ENCODE measurements around the gene ACKR2. TPM values are rescaled to one million over a fixed set of nuclear protein-coding genes. Genes with fewer than 3 reads are reported as not detected.

Gene ACKR2
- total RNA-seq, 6 experiments from 2014 or later = 0.09 to 0.10 (median 0.10) TPM; not detected in 3

DNA sequence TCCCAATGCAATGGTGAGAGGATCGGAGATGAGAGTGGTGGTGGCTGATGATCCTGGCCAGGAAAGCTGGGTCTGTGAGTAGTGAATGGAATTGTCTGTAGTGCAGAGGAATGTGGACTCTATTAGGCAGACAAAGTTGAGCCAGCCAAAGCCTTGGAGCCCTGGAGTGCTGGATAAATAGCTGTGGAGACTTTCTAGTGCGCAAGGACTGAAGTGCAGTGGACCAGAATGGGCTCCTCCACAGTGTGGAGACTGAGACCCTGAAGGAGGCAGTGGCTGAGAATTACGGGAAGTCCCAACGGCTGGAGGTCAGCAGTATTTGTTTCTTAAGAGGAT, 97.6 kb downstream of the ACKR2 start:
- H3K36me3 Mint-ChIP-seq (ENCODE audit: low read depth) = 0 out of 2 replicates have a peak, but pooled peaks cover 6% of the 10 kb centered on the region
- H3K27ac Mint-ChIP-seq = no peak overlapping the region
- peaks cover 36% of the 10 kb centered on the region for H3K27me3 Mint-ChIP-seq (ENCODE audit: insufficient read depth)
- TF ChIP-seq, protein P1, sequence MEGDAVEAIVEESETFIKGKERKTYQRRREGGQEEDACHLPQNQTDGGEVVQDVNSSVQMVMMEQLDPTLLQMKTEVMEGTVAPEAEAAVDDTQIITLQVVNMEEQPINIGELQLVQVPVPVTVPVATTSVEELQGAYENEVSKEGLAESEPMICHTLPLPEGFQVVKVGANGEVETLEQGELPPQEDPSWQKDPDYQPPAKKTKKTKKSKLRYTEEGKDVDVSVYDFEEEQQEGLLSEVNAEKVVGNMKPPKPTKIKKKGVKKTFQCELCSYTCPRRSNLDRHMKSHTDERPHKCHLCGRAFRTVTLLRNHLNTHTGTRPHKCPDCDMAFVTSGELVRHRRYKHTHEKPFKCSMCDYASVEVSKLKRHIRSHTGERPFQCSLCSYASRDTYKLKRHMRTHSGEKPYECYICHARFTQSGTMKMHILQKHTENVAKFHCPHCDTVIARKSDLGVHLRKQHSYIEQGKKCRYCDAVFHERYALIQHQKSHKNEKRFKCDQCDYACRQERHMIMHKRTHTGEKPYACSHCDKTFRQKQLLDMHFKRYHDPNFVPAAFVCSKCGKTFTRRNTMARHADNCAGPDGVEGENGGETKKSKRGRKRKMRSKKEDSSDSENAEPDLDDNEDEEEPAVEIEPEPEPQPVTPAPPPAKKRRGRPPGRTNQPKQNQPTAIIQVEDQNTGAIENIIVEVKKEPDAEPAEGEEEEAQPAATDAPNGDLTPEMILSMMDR (IDR thresholded peaks at IDR 0.05) = no peak
- H3K9me3 Mint-ChIP-seq = no peaks in the 10 kb centered on the region; the same call in 1 of the 2 replicates
- peak overlapping the region; percentile 60; the same call in 1 of the 2 replicates for H3K4me3 Mint-ChIP-seq
- H3K4me1 Mint-ChIP-seq (ENCODE audit: low read depth) = no peaks in the 10 kb centered on the region
- no peak for DNase-seq

DNA sequence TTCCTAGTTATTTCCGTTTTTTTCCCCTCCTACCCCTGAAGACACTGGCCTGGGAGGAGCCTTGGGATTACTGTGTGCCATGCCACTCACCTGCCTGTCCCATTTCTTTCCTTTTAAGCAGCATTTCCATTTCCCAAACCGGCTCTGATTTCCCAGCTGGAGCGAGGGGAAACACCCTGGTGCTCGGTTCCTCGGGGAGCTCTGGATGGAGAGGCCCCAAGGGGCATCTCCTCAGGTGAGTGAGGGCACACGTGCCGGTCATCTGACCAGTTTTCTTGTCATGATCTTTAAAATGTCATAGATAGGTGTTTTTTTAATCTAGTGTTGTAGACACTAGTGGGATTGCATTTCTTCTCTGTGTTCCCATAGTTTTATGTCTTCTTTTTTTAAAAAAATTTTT, 99.4 kb downstream of the ACKR2 start:
- peaks cover 13% of the 10 kb centered on the region; the same call in 1 of the 2 replicates for H3K36me3 Mint-ChIP-seq (ENCODE audit: low read depth)
- no peaks in the 10 kb centered on the region for H3K4me1 Mint-ChIP-seq (ENCODE audit: low read depth)
- H3K27ac Mint-ChIP-seq = no peak overlapping the region
- DNase-seq = no peak
- TF ChIP-seq, protein P1 (IDR thresholded peaks at IDR 0.05) = no peak
- H3K4me3 Mint-ChIP-seq = no peak overlapping the region
- peaks cover 32% of the 10 kb centered on the region for H3K27me3 Mint-ChIP-seq (ENCODE audit: insufficient read depth)
- H3K9me3 Mint-ChIP-seq = peaks cover 10% of the 10 kb centered on the region

DNA sequence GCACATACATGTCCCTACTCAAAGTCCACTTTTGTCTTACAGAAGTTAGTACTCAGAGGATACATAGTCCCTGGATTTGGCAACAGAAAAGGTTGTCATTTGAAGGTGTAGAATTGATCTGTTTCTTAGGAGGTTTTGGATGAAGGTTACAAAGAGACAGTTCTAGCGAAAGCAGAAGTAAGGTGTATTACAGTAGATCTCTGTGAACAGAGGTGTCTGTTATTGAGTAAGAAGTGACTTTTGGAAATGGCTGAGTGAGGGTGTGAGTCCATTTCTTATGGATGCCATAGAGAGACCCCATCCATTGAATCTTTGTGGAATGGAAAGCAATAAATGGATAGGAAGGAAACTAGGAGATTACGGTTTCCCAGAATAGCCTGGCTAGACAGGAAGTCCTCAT, 102.3 kb downstream of the ACKR2 start:
- Mint-ChIP-seq H3K4me1 (ENCODE audit: low read depth) (no peaks in the 10 kb centered on the region), H3K36me3 (ENCODE audit: low read depth) (peaks cover 29% of the 10 kb centered on the region), H3K9me3 (peaks cover 34% of the 10 kb centered on the region), H3K27ac (no peak overlapping the region), H3K4me3 (no peak overlapping the region), H3K27me3 (ENCODE audit: insufficient read depth) (peaks cover 13% of the 10 kb centered on the region)
- TF ChIP-seq, protein P1 (IDR thresholded peaks at IDR 0.05) = no peak
- no peak for DNase-seq

DNA sequence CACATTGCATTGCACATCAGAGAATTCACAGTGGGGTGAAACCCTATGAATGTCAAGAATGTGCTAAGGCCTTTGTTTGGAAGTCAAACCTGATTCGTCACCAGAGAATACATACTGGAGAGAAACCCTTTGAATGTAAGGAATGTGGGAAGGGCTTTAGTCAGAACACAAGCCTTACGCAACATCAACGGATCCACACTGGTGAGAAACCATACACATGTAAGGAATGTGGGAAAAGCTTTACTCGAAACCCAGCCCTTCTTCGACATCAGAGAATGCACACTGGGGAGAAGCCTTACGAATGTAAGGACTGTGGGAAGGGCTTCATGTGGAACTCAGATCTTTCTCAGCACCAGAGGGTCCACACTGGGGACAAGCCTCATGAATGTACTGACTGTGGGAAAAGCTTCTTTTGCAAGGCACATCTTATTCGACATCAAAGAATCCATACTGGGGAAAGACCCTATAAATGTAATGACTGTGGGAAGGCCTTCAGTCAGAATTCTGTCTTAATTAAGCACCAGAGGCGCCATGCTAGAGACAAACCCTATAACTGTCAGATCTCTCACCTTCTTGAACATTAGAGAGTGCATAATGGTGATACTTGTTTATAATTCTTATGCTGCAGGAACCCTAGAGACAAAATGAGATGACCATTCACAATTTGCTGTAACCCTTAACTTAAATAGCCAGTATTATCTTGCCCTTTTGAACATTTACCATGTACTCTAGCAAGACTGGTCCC, 105.7 kb downstream of the ACKR2 start:
- H3K9me3 Mint-ChIP-seq = peaks cover 41% of the 10 kb centered on the region
- no peak overlapping the region for H3K4me3 Mint-ChIP-seq
- no peak for DNase-seq
- H3K4me1 Mint-ChIP-seq (ENCODE audit: low read depth) = no peaks in the 10 kb centered on the region
- TF ChIP-seq, protein P1 (IDR thresholded peaks at IDR 0.05) = no peak
- H3K36me3 Mint-ChIP-seq (ENCODE audit: low read depth) = peaks cover 29% of the 10 kb centered on the region
- H3K27ac Mint-ChIP-seq = no peak overlapping the region
- no peaks in the 10 kb centered on the region; the same call in 1 of the 2 replicates for H3K27me3 Mint-ChIP-seq (ENCODE audit: insufficient read depth)

Other genes starting within 250 kb of the ACKR2 start
- gene SEC22C, start 227.5 kb upstream of the ACKR2 start, total RNA-seq (2021; fragmentation: NEBNext Ultra II Directional; extraction: Animal tissue kit (Norgen Biotek cat#: 25700)) = 10 to 100 TPM; 40.7 to 51.2 (median 48.6) TPM
- 10 to 100 TPM; 18.9 to 23.2 (median 20.9) TPM for gene SS18L2, start 218.6 kb upstream of the ACKR2 start, total RNA-seq (2021; fragmentation: NEBNext Ultra II Directional; extraction: Animal tissue kit (Norgen Biotek cat#: 25700))
- gene NKTR, start 208.8 kb upstream of the ACKR2 start, total RNA-seq (2021; fragmentation: NEBNext Ultra II Directional; extraction: Animal tissue kit (Norgen Biotek cat#: 25700)) = 10 to 100 TPM; 27.8 to 32.7 (median 30.9) TPM
- gene ZBTB47, start 155.7 kb upstream of the ACKR2 start, total RNA-seq (2021; fragmentation: NEBNext Ultra II Directional; extraction: Animal tissue kit (Norgen Biotek cat#: 25700)) = 10 to 100 TPM; 26.3 to 35.7 (median 29.3) TPM
- gene KLHL40, start 123.9 kb upstream of the ACKR2 start, total RNA-seq (2021; fragmentation: NEBNext Ultra II Directional; extraction: Animal tissue kit (Norgen Biotek cat#: 25700)) = not detected
- not detected for gene HHATL, start 106.6 kb upstream of the ACKR2 start, total RNA-seq (2021; fragmentation: NEBNext Ultra II Directional; extraction: Animal tissue kit (Norgen Biotek cat#: 25700))
- gene CCDC13, start 36.2 kb upstream of the ACKR2 start, total RNA-seq (2021; fragmentation: NEBNext Ultra II Directional; extraction: Animal tissue kit (Norgen Biotek cat#: 25700)) = under 1 TPM in 4 of 6 experiments, not detected in 2; 0.17 to 0.47 (median 0.30) TPM
- gene HIGD1A, start 5.0 kb upstream of the ACKR2 start, total RNA-seq (2021; fragmentation: NEBNext Ultra II Directional; extraction: Animal tissue kit (Norgen Biotek cat#: 25700)) = 100 to 1,000 TPM; 115 to 144 (median 125) TPM
- not detected for gene CYP8B1, start 66.4 kb downstream of the ACKR2 start, total RNA-seq (2021; fragmentation: NEBNext Ultra II Directional; extraction: Animal tissue kit (Norgen Biotek cat#: 25700))
- 1 to 10 TPM in 2 of 6 experiments, under 1 TPM in 3, not detected in 1; 0.21 to 1.4 (median 0.51) TPM for gene ZNF662, start 96.7 kb downstream of the ACKR2 start, total RNA-seq (2021; fragmentation: NEBNext Ultra II Directional; extraction: Animal tissue kit (Norgen Biotek cat#: 25700))
- not detected for gene GASK1A, start 169.9 kb downstream of the ACKR2 start, total RNA-seq (2021; fragmentation: NEBNext Ultra II Directional; extraction: Animal tissue kit (Norgen Biotek cat#: 25700))